HEK293T (cell line): ENCODE results near the gene SORBS1.

ENCODE experiments used
- CTCF ChIA-PET: fragments of 350-600 bp; formaldehyde crosslinking; extraction: SDS; loops from one replicate; lab custom pipeline; 2021; ENCODE audit warnings: antibody characterized with exemption, inconsistent platforms; lab: Yijun Ruan, JAX
- POLR2A ChIA-PET: fragments of 350-600 bp; formaldehyde crosslinking; extraction: SDS; loops from one replicate; lab custom pipeline; 2020; ENCODE audit warnings: antibody characterized with exemption, inconsistent platforms; lab: Yijun Ruan, JAX
- DNase-seq: peaks from one replicate; pipeline ENCODE4 v3.0.0; 2012; ENCODE audit warnings: mixed read lengths; ENCODE audit errors: extremely low spot score
- ARNT ChIP-seq: fragments of 450-650 bp; IDR thresholded peaks from 2 replicates; pipeline ENCODE4 v1.6.1; 2017; ENCODE audit warnings: mild to moderate bottlenecking
- BHLHE40 ChIP-seq: fragments of 450-650 bp; IDR thresholded peaks from 2 replicates; pipeline ENCODE4 v1.6.1; 2016; ENCODE audit warnings: mild to moderate bottlenecking, moderate library complexity, borderline replicate concordance
- CTBP1 ChIP-seq: fragments of 450-650 bp; IDR thresholded peaks from 2 replicates; pipeline ENCODE4 v1.6.1; 2016; ENCODE audit warnings: borderline replicate concordance
- ELF4 ChIP-seq: fragments of 450-650 bp; IDR thresholded peaks from 2 replicates; pipeline ENCODE4 v1.6.1; 2017; ENCODE audit warnings: antibody characterized with exemption
- FOXA1 ChIP-seq: fragments of 450-650 bp; IDR thresholded peaks from 2 replicates; pipeline ENCODE4 v1.6.1; 2016; ENCODE audit warnings: mild to moderate bottlenecking
- FOXK2 ChIP-seq: fragments of 450-650 bp; IDR thresholded peaks from 2 replicates; pipeline ENCODE4 v1.6.1; 2016; ENCODE audit warnings: mild to moderate bottlenecking
- FOXM1 ChIP-seq: fragments of 450-650 bp; IDR thresholded peaks from 2 replicates; pipeline ENCODE4 v1.6.1; 2017; ENCODE audit warnings: mild to moderate bottlenecking, borderline replicate concordance
- HDGF ChIP-seq: fragments of 450-650 bp; IDR thresholded peaks from 2 replicates; pipeline ENCODE4 v1.6.1; 2017; ENCODE audit warnings: antibody characterized with exemption, borderline replicate concordance
- L3MBTL2 ChIP-seq: fragments of 450-650 bp; conservative IDR thresholded peaks from 2 replicates; pipeline ENCODE4 v1.6.1; 2016; ENCODE audit warnings: mild to moderate bottlenecking
- LEF1 ChIP-seq: fragments of 450-650 bp; IDR thresholded peaks from 2 replicates; pipeline ENCODE4 v1.6.1; 2017; ENCODE audit warnings: mild to moderate bottlenecking, borderline replicate concordance
- NFRKB ChIP-seq: fragments of 450-650 bp; IDR thresholded peaks from 2 replicates; pipeline ENCODE4 v1.6.1; 2016; ENCODE audit warnings: mild to moderate bottlenecking, moderate library complexity
- PKNOX1 ChIP-seq: fragments of 450-650 bp; IDR thresholded peaks from 2 replicates; pipeline ENCODE4 v1.6.1; 2016
- SP1 ChIP-seq: fragments of 450-650 bp; IDR thresholded peaks from 2 replicates; pipeline ENCODE4 v1.6.1; 2017
- SUZ12 ChIP-seq: fragments of 450-650 bp; IDR thresholded peaks from 2 replicates; pipeline ENCODE4 v1.6.1; 2016; ENCODE audit warnings: mild to moderate bottlenecking
- TARDBP ChIP-seq: fragments of 450-650 bp; IDR thresholded peaks from 2 replicates; pipeline ENCODE4 v1.6.1; 2016
- ZNF384 ChIP-seq: fragments of 450-650 bp; IDR thresholded peaks from 2 replicates; pipeline ENCODE4 v1.6.1; 2016

Gene SORBS1

GRCh38 chr10:95392217-95392584 lies 169.0 kb downstream of the SORBS1 start:
- TF ChIP-seq LEF1, result no peak
- no peak for TF ChIP-seq FOXK2
- TF ChIP-seq HDGF, result no peak
- no peak for TF ChIP-seq BHLHE40
- no peak for TF ChIP-seq TARDBP
- TF ChIP-seq SP1, result no peak
- POLR2A ChIA-PET, result no interaction called here

GRCh38 chr10:95391581-95392216 lies 169.5 kb downstream of the SORBS1 start:
- DNase-seq, result peak; percentile 57

More at GRCh38 chr10:95392217-95392584, 169.0 kb downstream of the SORBS1 start:
- no peak for DNase-seq
- CTCF ChIA-PET, result interaction anchor here (0.7 kb wide), 1 partner anchor 166 kb away, joined by 4 read pairs; no protein-coding TSS in a partner anchor

GRCh38 chr10:95391164-95391563 lies 170.0 kb downstream of the SORBS1 start:
- no peak for TF ChIP-seq PKNOX1
- no peak for TF ChIP-seq NFRKB
- no peak for TF ChIP-seq SP1
- no peak for TF ChIP-seq HDGF
- TF ChIP-seq TARDBP, result no peak
- TF ChIP-seq ARNT, result no peak
- TF ChIP-seq L3MBTL2, result no peak
- no peak for TF ChIP-seq FOXM1
- no peak for TF ChIP-seq FOXA1
- no peak for TF ChIP-seq SUZ12
- TF ChIP-seq FOXK2, result no peak
- no peak for TF ChIP-seq ZNF384
- TF ChIP-seq ELF4, result no peak
- no peak for TF ChIP-seq LEF1
- ChIA-PET POLR2A (no interaction called here), CTCF (no interaction called here)
- DNase-seq, result no peak

More at GRCh38 chr10:95391581-95392216, 169.5 kb downstream of the SORBS1 start:
- CTCF ChIA-PET, result interaction anchor here (0.7 kb wide), 1 partner anchor 166 kb away, joined by 4 read pairs; no protein-coding TSS in a partner anchor
- POLR2A ChIA-PET, result no interaction called here
- 0 out of 2 replicates have a peak, but pooled peaks have one; percentile 18 for TF ChIP-seq CTBP1
- no peak for TF ChIP-seq BHLHE40
- no peak for TF ChIP-seq ZNF384
- no peak for TF ChIP-seq L3MBTL2
- TF ChIP-seq SUZ12, result no peak

- CTCF ChIA-PET, result interaction anchor here (5.0 kb wide), 1 partner anchor 15 kb away, joined by 33 read pairs; no protein-coding TSS in a partner anchor
- DNase-seq, result no peak
- POLR2A ChIA-PET, result no interaction called here
- TF ChIP-seq FOXA1, result no peak
- TF ChIP-seq ZNF384, result no peak
- no peak for TF ChIP-seq ARNT
- TF ChIP-seq TARDBP, result no peak
- no peak for TF ChIP-seq ELF4
- no peak for TF ChIP-seq BHLHE40
- TF ChIP-seq LEF1, result no peak
- TF ChIP-seq CTBP1, result no peak
- no peak for TF ChIP-seq FOXK2
- TF ChIP-seq L3MBTL2, result no peak
- TF ChIP-seq HDGF, result no peak
- TF ChIP-seq SUZ12, result no peak
Measured at GRCh38 chr10:95389982-95390381, 171.2 kb downstream of the SORBS1 start.

- ChIA-PET POLR2A (no interaction called here), CTCF (interaction anchor here (0.6 to 5.0 kb wide), 3 partner anchors 14 to 138 kb away, joined by 3 to 33 read pairs (median 3); no protein-coding TSS in a partner anchor)
- TF ChIP-seq SP1, result no peak
- no peak for TF ChIP-seq HDGF
- TF ChIP-seq BHLHE40, result no peak
- no peak for TF ChIP-seq FOXM1
- no peak for TF ChIP-seq L3MBTL2
- no peak for TF ChIP-seq ARNT
- no peak for TF ChIP-seq LEF1
- no peak for TF ChIP-seq ELF4
- TF ChIP-seq SUZ12, result no peak
- no peak for TF ChIP-seq ZNF384
- TF ChIP-seq NFRKB, result no peak
- no peak for TF ChIP-seq CTBP1
- no peak for TF ChIP-seq FOXK2
- TF ChIP-seq TARDBP, result no peak
- TF ChIP-seq FOXA1, result no peak
- TF ChIP-seq PKNOX1, result no peak
- no peak for DNase-seq
Measured at GRCh38 chr10:95389176-95389575, 172.0 kb downstream of the SORBS1 start.

GRCh38 chr10:95388539-95388938 lies 172.6 kb downstream of the SORBS1 start:
- no peak for TF ChIP-seq FOXK2
- no peak for TF ChIP-seq HDGF
- no peak for TF ChIP-seq L3MBTL2
- TF ChIP-seq SUZ12, result no peak
- no peak for TF ChIP-seq NFRKB
- no peak for TF ChIP-seq CTBP1
- DNase-seq, result no peak
- ChIA-PET CTCF (interaction anchor here (0.6 to 5.0 kb wide), 3 partner anchors 14 to 138 kb away, joined by 3 to 33 read pairs (median 3); no protein-coding TSS in a partner anchor), POLR2A (no interaction called here)

GRCh38 chr10:95388109-95388471 lies 173.1 kb downstream of the SORBS1 start:
- CTCF ChIA-PET, result interaction anchor here (5.0 kb wide), 1 partner anchor 13 kb away, joined by 33 read pairs; no protein-coding TSS in a partner anchor
- POLR2A ChIA-PET, result no interaction called here
- no peak for DNase-seq
- TF ChIP-seq ARNT (no peak), ELF4 (no peak), HDGF (no peak), ZNF384 (no peak), NFRKB (no peak), FOXA1 (no peak), SUZ12 (no peak), PKNOX1 (no peak), FOXM1 (no peak), L3MBTL2 (no peak), FOXK2 (no peak), LEF1 (no peak), BHLHE40 (no peak), CTBP1 (no peak), TARDBP (no peak), SP1 (no peak)
